GM18907 (cell line): ENCODE results near the gene CNTNAP2.

Experiments used
- ATAC-seq: cut with Tn5 transposase; IDR thresholded peaks from one replicate; pipeline ENCODE4 v1.9.1; 2021; ENCODE audit warnings: mild to moderate bottlenecking, moderate library complexity; ENCODE audit not compliant: unreplicated experiment

Gene CNTNAP2

GRCh38 chr7:148340438-148341280 is 2224.1 kb downstream of the CNTNAP2 start:
- no peak for ATAC-seq

GRCh38 chr7:148344406-148344805 is 2227.8 kb downstream of the CNTNAP2 start:
- ATAC-seq: no peak

GRCh38 chr7:148347981-148348380 is 2231.4 kb downstream of the CNTNAP2 start:
- ATAC-seq: no peak

- no peak for ATAC-seq
Measured at GRCh38 chr7:148348466-148348865, 2231.9 kb downstream of the CNTNAP2 start.

- ATAC-seq: no peak
Measured at GRCh38 chr7:148356303-148356702, 2239.7 kb downstream of the CNTNAP2 start.

GRCh38 chr7:148362541-148362940 is 2245.9 kb downstream of the CNTNAP2 start:
- ATAC-seq: no peak

- ATAC-seq: no peak
Measured at GRCh38 chr7:148367731-148368475, 2251.3 kb downstream of the CNTNAP2 start.

GRCh38 chr7:148368562-148368961 is 2252.0 kb downstream of the CNTNAP2 start:
- ATAC-seq: no peak

GRCh38 chr7:148371280-148371937 is 2254.8 kb downstream of the CNTNAP2 start:
- no peak for ATAC-seq

GRCh38 chr7:148374396-148375259 is 2258.0 kb downstream of the CNTNAP2 start:
- ATAC-seq: no peak

GRCh38 chr7:148379677-148380076 is 2263.1 kb downstream of the CNTNAP2 start:
- ATAC-seq: no peak

GRCh38 chr7:148380596-148381419 is 2264.2 kb downstream of the CNTNAP2 start:
- no peak for ATAC-seq

GRCh38 chr7:148382596-148382995 is 2266.0 kb downstream of the CNTNAP2 start:
- ATAC-seq: no peak

GRCh38 chr7:148383651-148384050 is 2267.1 kb downstream of the CNTNAP2 start:
- ATAC-seq: no peak

GRCh38 chr7:148385009-148385682 is 2268.5 kb downstream of the CNTNAP2 start:
- ATAC-seq: no peak

- no peak for ATAC-seq
Measured at GRCh38 chr7:148390381-148390780, 2273.8 kb downstream of the CNTNAP2 start.

- no peak for ATAC-seq
Measured at GRCh38 chr7:148391591-148391990, 2275.0 kb downstream of the CNTNAP2 start.

- no peak for ATAC-seq
Measured at GRCh38 chr7:148394582-148394981, 2278.0 kb downstream of the CNTNAP2 start.

GRCh38 chr7:148395352-148395811 is 2278.8 kb downstream of the CNTNAP2 start:
- no peak for ATAC-seq
